ENCODE measurements around the gene HNMT. TPM values are rescaled to one million over a fixed set of nuclear protein-coding genes. Genes with fewer than 3 reads are reported as not detected.
A peak's percentile ranks its signal among the peaks of the same experiment; 100 is the strongest.
"Not testable (repeated sequence)": the region's sequence is repeated elsewhere in the genome, so short reads cannot be mapped to it uniquely, and the experiment has no call there.

Gene HNMT
- total RNA-seq, 4 donors from 2014 or later, result 16.7 to 52.8 (median 47.7) TPM

GRCh38 chr2:137968477-137969417, 4.5 kb downstream of the HNMT start:
- Histone ChIP-seq H3K4me3 (no peak overlapping the region), H3K27me3 (no peaks in the 10 kb centered on the region), H3K36me3 (peaks cover 0 to 22% of the 10 kb centered on the region in 2 donors), H3K9me3 (no peaks in the 10 kb centered on the region), H3K27ac (peak overlapping the region in 2 of 4 donors; percentile 20 to 53), H3K4me1 (peaks cover 0 to 15% (median 1%) of the 10 kb centered on the region in 3 donors)
- WGBS, 2 donors (ENCODE audit: low coverage in 1 of 2), result 43 to 78% methylated on average over 5 to 6 of the region's 6 CpGs
- TF ChIP-seq POLR2AphosphoS5 (IDR thresholded peaks at IDR 0.05), result no peak
- no peak for TF ChIP-seq POLR2A (IDR thresholded peaks at IDR 0.05)
- no peak for TF ChIP-seq EP300 (IDR thresholded peaks at IDR 0.05)
- no peak for TF ChIP-seq CTCF (IDR thresholded peaks at IDR 0.05)
- ATAC-seq, result peak; percentile 36

GRCh38 chr2:137969418-137969765, 5.1 kb downstream of the HNMT start:
- Histone ChIP-seq H3K9me3 (no peaks in the 10 kb centered on the region), H3K4me3 (no peak overlapping the region), H3K4me1 (peaks cover 0 to 12% (median 0%) of the 10 kb centered on the region in 3 donors), H3K27ac (peak overlapping the region in 2 of 4 donors; percentile 20 to 53), H3K36me3 (peaks cover 0 to 22% of the 10 kb centered on the region in 2 donors), H3K27me3 (no peaks in the 10 kb centered on the region)
- ATAC-seq, result peak; percentile 64
- WGBS, 2 donors (ENCODE audit: low coverage in 1 of 2), result 0% methylated on average over 1 of the region's 1 CpG
- no peak for TF ChIP-seq CTCF (IDR thresholded peaks at IDR 0.05)
- peak; percentile 75 for TF ChIP-seq POLR2AphosphoS5 (IDR thresholded peaks at IDR 0.05)

GRCh38 chr2:137969876-137970275, 5.6 kb downstream of the HNMT start:
- no peak for ATAC-seq
- Histone ChIP-seq H3K4me3 (no peak overlapping the region), H3K4me1 (peaks cover 0 to 12% (median 0%) of the 10 kb centered on the region in 3 donors), H3K9me3 (no peaks in the 10 kb centered on the region), H3K27ac (peak overlapping the region in 1 of 4 donors; percentile 53), H3K36me3 (peaks cover 0 to 22% of the 10 kb centered on the region in 2 donors), H3K27me3 (no peaks in the 10 kb centered on the region)
- WGBS, 2 donors (ENCODE audit: low coverage in 1 of 2), result 95 to 100% methylated on average over 1 of the region's 1 CpG
- no peak for TF ChIP-seq POLR2A (IDR thresholded peaks at IDR 0.05)
- TF ChIP-seq CTCF (IDR thresholded peaks at IDR 0.05), result no peak
- no peak for TF ChIP-seq POLR2AphosphoS5 (IDR thresholded peaks at IDR 0.05)
- no peak for TF ChIP-seq EP300 (IDR thresholded peaks at IDR 0.05)

GRCh38 chr2:137971259-137971658, 7.0 kb downstream of the HNMT start:
- H3K9me3 ChIP-seq, H3K4me3 ChIP-seq, ATAC-seq, H3K27me3 ChIP-seq, H3K27ac ChIP-seq: not testable (repeated sequence)
- H3K4me1 ChIP-seq, result peaks cover 0 to 12% (median 0%) of the 10 kb centered on the region in 3 donors
- peaks cover 0 to 22% of the 10 kb centered on the region in 2 donors for H3K36me3 ChIP-seq
- 73% methylated on average over 2 of the region's 3 CpGs; no CpG with 5 or more reads in 1 of the 2 donors for WGBS, 2 donors (ENCODE audit: low coverage in 1 of 2)

GRCh38 chr2:137973280-137973679, 9.0 kb downstream of the HNMT start:
- H3K9me3 ChIP-seq, result no peaks in the 10 kb centered on the region
- H3K36me3 ChIP-seq, result peaks cover 0 to 22% of the 10 kb centered on the region in 2 donors
- no peak overlapping the region for H3K4me3 ChIP-seq
- ATAC-seq, result no peak
- no peak overlapping the region for H3K27ac ChIP-seq
- TF ChIP-seq CTCF (IDR thresholded peaks at IDR 0.05), result no peak
- TF ChIP-seq POLR2AphosphoS5 (IDR thresholded peaks at IDR 0.05), result no peak
- peaks cover 0 to 12% (median 0%) of the 10 kb centered on the region in 3 donors for H3K4me1 ChIP-seq
- no peaks in the 10 kb centered on the region for H3K27me3 ChIP-seq

Measured in gastroesophageal sphincter (tissue), 4 donors.